Measurements from ENCODE around the gene VAV2.
A peak's percentile ranks its signal among the peaks of the same experiment; 100 is the strongest.

VAV2 gene

DNA sequence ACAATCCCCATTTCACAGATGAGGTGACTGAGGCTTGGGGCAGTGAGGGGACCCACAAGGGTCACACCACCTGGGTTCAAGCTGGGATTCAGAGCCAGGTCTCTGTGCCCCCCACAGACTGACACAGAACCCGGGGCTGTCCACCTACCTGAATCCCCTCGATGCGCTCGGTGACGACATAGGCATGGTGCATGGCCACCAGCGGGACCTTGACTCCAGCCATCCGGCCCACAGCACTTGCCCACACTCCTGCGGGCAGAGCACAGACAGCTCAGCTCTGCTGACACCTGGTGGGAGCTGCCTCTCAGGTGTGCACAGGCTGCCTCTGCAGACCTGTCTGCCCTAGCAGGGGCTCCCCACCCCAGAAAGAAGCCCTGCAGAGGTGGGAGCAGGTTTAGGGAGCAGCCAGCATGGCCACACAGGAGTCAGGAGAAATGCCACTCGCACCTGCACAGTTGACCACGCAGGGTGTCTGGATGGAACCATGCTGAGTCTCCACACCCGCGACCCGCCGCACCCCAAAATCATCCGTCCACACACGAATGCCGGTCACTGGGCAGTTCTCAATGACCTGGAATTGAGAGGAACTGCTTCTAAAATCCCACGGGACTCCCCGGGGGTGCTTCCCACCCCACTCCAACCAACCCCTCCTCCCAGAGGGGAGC, 262.4 kb downstream of the VAV2 start:
- no peaks in the 10 kb centered on the region for H3K27me3 ChIP-seq
- no peak overlapping the region for H3K4me2 ChIP-seq
- H3K4me1 ChIP-seq: peaks cover 54% of the 10 kb centered on the region
- no peak overlapping the region for H3K9ac ChIP-seq
- H4K20me1 ChIP-seq: peaks cover 34% of the 10 kb centered on the region
- no peaks in the 10 kb centered on the region for H3K36me3 ChIP-seq
- TF ChIP-seq Cebpa-rat (IDR thresholded peaks at IDR 0.05): no peak
- no peak overlapping the region for H3K27ac ChIP-seq
- no peak overlapping the region for H3K4me3 ChIP-seq
- H3K9me3 ChIP-seq: no peaks in the 10 kb centered on the region

DNA sequence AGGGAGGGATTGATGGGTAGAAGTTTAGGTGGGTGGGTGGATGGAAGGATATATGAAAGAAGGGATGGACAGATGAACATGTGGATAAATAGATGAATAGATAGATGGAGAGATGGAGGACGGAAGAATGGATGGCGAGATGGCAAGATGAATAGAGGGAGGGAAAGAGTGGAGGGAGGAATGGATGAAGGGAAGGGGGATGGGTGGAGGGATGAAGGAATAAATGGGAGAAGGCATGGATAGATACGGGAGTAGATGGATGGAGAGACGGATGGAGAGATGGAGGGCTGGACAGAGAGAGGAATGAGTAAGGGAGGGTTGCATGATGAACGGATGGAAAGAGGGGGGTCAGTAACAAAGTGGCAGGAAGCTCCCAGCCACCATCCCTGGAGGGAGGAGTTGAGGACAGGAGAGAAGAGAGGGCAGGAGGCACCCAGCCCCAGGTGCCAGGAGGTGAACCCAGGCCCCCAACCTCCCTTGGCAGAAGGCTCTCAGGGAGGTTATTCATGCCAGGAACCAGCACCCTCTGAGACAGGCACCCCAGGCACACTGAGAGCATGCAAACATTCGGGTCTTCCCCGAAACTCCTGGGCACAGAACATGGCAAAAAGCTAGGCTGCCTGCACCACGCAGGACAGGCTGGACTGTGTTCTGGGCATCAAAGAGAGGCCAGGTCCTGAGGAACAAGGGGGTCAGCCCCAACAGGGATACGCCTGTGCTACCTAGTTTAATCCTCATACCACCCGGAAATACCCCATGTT, 263.1 kb downstream of the VAV2 start:
- Histone ChIP-seq H3K4me2 (no peak overlapping the region), H3K9me3 (no peaks in the 10 kb centered on the region), H3K9ac (no peak overlapping the region), H3K27me3 (no peaks in the 10 kb centered on the region), H3K4me3 (no peak overlapping the region), H4K20me1 (peaks cover 27% of the 10 kb centered on the region), H3K27ac (no peak overlapping the region), H3K36me3 (no peaks in the 10 kb centered on the region), H3K4me1 (peaks cover 47% of the 10 kb centered on the region)
- TF ChIP-seq Cebpa-rat (IDR thresholded peaks at IDR 0.05): no peak

DNA sequence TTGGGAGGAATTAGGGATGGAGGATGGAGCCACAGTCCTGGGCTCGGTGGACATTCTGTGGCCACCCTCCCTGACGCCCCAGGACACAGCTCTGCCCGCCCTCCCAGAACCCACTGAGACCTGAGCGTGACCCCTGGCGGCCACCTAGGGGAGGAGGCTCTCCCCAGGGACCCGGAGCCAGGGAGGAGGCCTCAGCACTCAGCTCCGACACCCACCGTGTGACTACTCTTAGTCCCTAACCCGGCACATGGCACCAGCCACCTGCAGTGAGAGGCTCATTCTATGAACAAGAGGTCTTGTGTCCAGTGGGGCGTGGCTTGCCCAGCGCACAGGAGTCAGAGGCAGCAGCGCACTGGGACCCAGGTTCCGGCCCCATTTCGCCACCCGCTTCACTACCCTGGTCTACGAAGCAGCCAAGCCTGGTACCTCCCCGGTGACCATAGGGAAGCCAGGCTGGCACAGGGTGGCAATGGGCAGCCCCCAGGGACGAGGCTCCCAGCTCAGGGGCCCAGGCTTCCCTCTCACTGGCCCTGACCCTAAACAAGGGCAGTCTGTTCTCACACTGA, 264.2 kb downstream of the VAV2 start:
- peak overlapping the region; percentile 74 for H3K4me2 ChIP-seq
- TF ChIP-seq Cebpa-rat (IDR thresholded peaks at IDR 0.05): no peak
- H3K36me3 ChIP-seq: no peaks in the 10 kb centered on the region
- no peak overlapping the region for H3K27ac ChIP-seq
- H3K9me3 ChIP-seq: no peaks in the 10 kb centered on the region
- H3K27me3 ChIP-seq: no peaks in the 10 kb centered on the region
- H4K20me1 ChIP-seq: peaks cover 16% of the 10 kb centered on the region
- no peak overlapping the region for H3K9ac ChIP-seq
- no peak overlapping the region for H3K4me3 ChIP-seq
- peaks cover 36% of the 10 kb centered on the region for H3K4me1 ChIP-seq

DNA sequence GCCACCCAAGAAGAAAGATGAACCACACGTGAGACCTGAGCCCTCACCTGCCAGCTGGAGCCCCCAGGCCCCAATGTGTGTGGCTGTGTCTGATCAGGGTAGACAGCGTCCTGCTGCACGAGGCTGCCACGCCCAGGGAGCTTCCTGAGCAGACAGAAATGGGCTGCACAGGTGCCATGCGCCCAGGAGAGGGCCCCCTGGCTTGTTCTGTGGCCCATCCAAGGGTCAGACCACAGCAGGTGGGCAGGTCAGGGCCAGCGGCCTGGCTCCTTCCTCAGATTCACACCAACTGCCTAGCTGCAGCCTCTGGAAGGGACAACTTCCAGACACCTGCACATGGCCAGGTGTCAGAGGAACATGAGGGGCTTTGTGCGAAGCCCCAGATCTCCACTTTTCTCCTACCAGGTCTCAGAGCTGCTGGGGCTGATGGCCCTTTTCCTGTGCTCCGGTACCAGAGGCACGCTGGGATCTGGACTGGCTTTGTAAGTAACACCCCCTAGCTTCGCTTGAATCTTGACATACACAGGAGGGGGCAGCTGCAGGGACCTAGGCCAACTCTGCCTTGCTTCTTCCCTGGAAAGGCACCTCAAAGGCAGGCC, 264.7 kb downstream of the VAV2 start:
- no peak overlapping the region for H3K27ac ChIP-seq
- H3K4me3 ChIP-seq: no peak overlapping the region; the same call in 1 of the 2 replicates
- no peak overlapping the region for H3K9ac ChIP-seq
- no peak for TF ChIP-seq Cebpa-rat (IDR thresholded peaks at IDR 0.05)
- no peaks in the 10 kb centered on the region for H3K27me3 ChIP-seq
- H3K4me1 ChIP-seq: peaks cover 34% of the 10 kb centered on the region
- peaks cover 13% of the 10 kb centered on the region for H4K20me1 ChIP-seq
- H3K4me2 ChIP-seq: peak overlapping the region; percentile 74
- no peaks in the 10 kb centered on the region for H3K36me3 ChIP-seq
- H3K9me3 ChIP-seq: no peaks in the 10 kb centered on the region

DNA sequence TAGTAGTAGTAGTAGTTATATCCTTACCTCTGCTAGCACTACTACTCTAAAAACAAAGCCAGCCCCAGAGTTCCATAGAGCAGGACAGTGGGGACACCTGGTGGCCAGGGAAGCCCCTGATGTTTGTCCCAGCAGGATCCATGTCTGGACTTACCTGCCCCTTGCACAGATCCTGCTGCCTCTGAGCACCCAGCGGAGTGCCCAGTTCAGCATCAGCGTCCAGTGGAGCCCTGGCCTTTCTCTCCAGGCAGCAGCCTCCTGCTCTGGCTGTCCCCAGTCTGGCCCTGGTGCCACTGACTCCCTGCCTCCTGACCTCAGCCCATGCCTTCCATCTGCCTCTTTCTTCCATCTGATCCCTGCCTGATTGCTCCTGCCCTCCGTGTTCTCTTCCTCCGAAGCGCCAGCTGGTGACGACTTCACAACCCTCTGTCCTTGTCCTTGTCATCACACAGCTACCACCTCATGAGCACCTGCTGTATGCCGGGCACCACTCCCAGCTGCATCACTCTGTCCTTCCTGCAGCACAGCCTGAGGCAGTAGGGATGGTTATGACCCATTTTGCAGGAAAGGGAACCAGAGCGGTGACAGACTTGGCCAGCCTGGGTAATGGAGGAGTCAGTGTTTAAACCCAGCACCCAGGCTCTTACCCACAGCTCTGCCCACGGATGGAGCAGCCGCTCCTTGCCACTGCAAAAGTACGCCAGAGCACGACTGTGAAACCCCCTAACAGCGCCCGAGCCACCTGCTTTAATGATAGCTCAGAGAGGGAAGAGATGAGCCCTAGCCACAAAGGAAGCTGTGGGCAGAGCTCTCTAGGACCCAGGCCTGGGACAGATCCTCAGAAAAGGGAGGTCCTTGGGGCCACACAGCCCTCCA, 265.5 kb downstream of the VAV2 start:
- Histone ChIP-seq H4K20me1 (peaks cover 13% of the 10 kb centered on the region), H3K27me3 (no peaks in the 10 kb centered on the region), H3K27ac (0 out of 2 replicates have a peak overlapping the region, but pooled peaks have one; percentile 13), H3K9me3 (no peaks in the 10 kb centered on the region), H3K36me3 (no peaks in the 10 kb centered on the region), H3K4me3 (no peak overlapping the region; the same call in 1 of the 2 replicates), H3K4me2 (peak overlapping the region; percentile 74), H3K9ac (no peak overlapping the region), H3K4me1 (peaks cover 31% of the 10 kb centered on the region)
- TF ChIP-seq Cebpa-rat (IDR thresholded peaks at IDR 0.05): no peak

DNA sequence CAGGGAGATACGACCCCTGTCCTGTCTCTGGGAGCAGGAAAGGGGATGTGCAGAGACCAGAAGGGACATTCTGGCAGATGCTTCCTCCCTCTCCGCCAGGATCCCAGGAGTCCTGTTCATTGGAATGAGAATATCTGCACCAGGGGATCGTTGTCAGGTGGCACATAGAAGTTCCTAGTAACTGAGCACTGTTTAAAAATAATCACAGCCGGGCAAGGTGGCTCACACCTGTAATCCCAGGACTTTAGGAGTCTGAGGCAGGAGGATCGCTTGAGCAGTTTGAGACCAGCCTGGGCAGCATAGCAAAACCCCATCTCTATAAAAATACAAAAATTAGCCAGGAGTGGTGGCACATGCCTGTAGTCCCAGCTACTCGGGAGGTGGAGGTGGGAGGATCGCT, 266.2 kb downstream of the VAV2 start:
- no peaks in the 10 kb centered on the region for H3K27me3 ChIP-seq
- no peak for TF ChIP-seq Cebpa-rat (IDR thresholded peaks at IDR 0.05)
- H3K36me3 ChIP-seq: no peaks in the 10 kb centered on the region
- H3K27ac ChIP-seq: no peak overlapping the region
- no peak overlapping the region for H3K4me3 ChIP-seq
- H3K9me3 ChIP-seq: peaks cover 6% of the 10 kb centered on the region
- H3K4me1 ChIP-seq: peaks cover 27% of the 10 kb centered on the region
- H4K20me1 ChIP-seq: peaks cover 13% of the 10 kb centered on the region
- peak overlapping the region; percentile 74; the same call in 1 of the 2 replicates for H3K4me2 ChIP-seq
- no peak overlapping the region for H3K9ac ChIP-seq

DNA sequence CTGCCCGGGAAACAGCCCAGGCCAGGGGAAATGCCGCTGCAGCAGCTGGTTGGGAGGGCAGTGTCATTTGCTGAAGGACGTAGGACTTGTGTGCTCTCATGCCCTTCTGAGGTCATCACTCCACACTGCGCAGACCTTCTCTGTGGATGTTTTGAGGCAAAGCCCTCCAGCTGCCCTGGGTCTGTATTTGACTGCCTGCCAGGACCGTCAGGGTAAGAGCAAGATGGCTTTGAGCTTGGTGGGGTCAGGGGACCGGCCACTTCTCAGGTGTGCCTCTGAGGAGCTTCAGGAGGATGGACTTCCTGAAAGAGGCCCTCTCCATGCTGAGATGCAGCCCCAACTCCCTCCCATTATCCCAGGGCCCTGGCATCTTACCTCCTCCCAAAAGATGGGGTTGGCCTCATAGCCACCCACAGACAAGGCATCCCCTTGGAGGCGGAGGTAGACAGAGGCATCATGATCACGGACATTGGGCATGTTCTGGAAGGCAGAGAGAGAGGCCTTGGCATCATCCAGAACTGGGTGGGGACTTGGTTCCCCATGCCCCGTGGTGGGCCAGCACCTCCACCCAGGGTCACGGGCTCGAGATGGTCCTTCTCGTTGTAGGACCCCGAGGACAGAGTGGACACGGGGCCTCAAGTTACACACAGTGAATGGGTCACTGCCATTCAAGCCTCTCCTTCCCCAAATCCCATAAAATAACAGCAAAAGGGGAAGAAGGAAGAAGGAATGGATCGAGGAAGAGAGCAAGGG, 273.4 kb downstream of the VAV2 start:
- Histone ChIP-seq H3K4me3 (no peak overlapping the region), H3K9ac (no peak overlapping the region), H3K4me1 (peaks cover 36% of the 10 kb centered on the region), H3K27ac (no peak overlapping the region), H3K9me3 (peaks cover 16% of the 10 kb centered on the region), H4K20me1 (no peaks in the 10 kb centered on the region), H3K4me2 (no peak overlapping the region), H3K27me3 (no peaks in the 10 kb centered on the region), H3K36me3 (no peaks in the 10 kb centered on the region)
- no peak for TF ChIP-seq Cebpa-rat (IDR thresholded peaks at IDR 0.05)

DNA sequence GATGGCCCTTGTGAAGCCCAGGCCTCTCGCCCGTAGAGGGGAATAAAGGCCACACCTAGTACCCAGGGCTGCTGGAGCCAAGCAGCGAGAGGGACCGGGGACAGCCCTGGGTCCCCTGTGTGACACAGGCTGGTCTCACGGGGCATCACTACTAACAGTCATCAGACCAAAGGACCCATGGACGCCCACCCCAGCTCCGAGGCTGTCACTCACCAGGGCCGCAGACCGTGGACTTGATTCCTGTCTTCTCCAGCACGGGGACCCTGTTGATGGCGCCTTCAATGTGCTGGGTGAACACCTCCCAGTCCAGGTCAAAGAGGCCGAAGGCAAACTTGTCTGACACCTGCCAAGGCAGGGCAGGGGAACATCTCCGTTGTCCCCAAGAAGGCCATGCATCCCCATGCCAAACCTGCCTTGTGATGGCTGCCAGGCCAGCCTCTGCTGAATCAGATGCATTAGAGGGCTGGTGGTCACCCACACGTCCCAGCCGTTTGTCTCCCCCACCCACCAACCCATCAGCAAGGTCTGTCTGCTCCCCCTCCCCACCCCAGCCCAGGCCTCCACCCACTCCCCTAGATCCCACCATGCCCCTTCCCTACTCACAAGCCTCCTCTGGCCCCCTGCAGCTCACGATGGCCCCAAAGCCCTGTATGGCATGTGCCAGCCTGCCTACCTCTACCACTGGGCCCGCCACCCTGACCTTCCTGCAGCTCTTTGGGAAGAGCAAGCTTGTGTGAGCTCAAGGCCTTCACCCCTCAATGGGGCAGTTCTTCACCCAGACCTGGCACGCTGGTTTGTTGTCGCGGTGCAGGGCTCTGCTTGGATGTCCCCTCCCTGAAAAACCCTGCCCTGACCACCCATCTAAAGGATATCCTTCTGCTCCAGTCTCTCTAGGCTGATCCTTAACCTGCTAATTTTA, 274.8 kb downstream of the VAV2 start:
- Histone ChIP-seq H3K27ac (peak overlapping the region; percentile 26; the same call in 1 of the 2 replicates), H3K9me3 (peaks cover 16% of the 10 kb centered on the region), H3K4me2 (peak overlapping the region; percentile 97), H3K9ac (0 out of 2 replicates have a peak overlapping the region, but pooled peaks have one; percentile 2), H3K4me3 (no peak overlapping the region), H3K4me1 (peaks cover 50% of the 10 kb centered on the region), H3K27me3 (0 out of 2 replicates have a peak, but pooled peaks cover 3% of the 10 kb centered on the region), H3K36me3 (no peaks in the 10 kb centered on the region), H4K20me1 (no peaks in the 10 kb centered on the region)
- no peak for TF ChIP-seq Cebpa-rat (IDR thresholded peaks at IDR 0.05)
